ENCODE measurements around the gene MAP3K15. TPM values are rescaled to one million over a fixed set of nuclear protein-coding genes. Genes with fewer than 3 reads are reported as not detected.

Gene MAP3K15
- total RNA-seq, 1 experiment from 2014 or later = 1.2 TPM

GRCh38 chrX:19532709-19533108 lies 17.4 kb upstream of the MAP3K15 start:
- Histone ChIP-seq H3K9ac (ENCODE audit: extremely low read depth, insufficient read length, low read length) (no peak overlapping the region), H3K27ac (ENCODE audit: insufficient read length, low read depth, low read length) (no peak overlapping the region), H3K23ac (ENCODE audit: insufficient read length, low read depth, low read length) (no peak overlapping the region), H2BK12ac (ENCODE audit: insufficient read length, low read depth, low read length) (no peak overlapping the region), H3K4ac (ENCODE audit: low read depth, low read length) (no peak overlapping the region), H2BK20ac (ENCODE audit: low read depth, low read length, poor library complexity, severe bottlenecking) (no peak overlapping the region), H3K27me3 (ENCODE audit: insufficient read depth, low read length) (no peaks in the 10 kb centered on the region), H3K9me3 (ENCODE audit: control insufficient read depth, low read depth, low read length) (peaks cover 18% of the 10 kb centered on the region), H3K23me2 (ENCODE audit: insufficient read length, low read depth, low read length, poor library complexity, severe bottlenecking) (no peaks in the 10 kb centered on the region), H3K79me2 (ENCODE audit: insufficient read depth, low read length) (no peaks in the 10 kb centered on the region), H2AK5ac (ENCODE audit: insufficient read length, low read length) (no peak overlapping the region), H4K8ac (replicated peaks; ENCODE audit: insufficient read length, low read depth, low read length) (no peak overlapping the region), H3K79me1 (ENCODE audit: insufficient read depth, low read depth, low read length, poor library complexity, severe bottlenecking) (no peaks in the 10 kb centered on the region), H2BK5ac (ENCODE audit: insufficient read length, low read length) (no peak overlapping the region), H4K5ac (ENCODE audit: insufficient read length, low read depth, low read length) (no peak overlapping the region), H3K4me1 (ENCODE audit: insufficient read depth, low read length) (no peaks in the 10 kb centered on the region), H2BK15ac (ENCODE audit: low read depth, low read length) (no peak overlapping the region), H2AFZ (ENCODE audit: low read length) (no peak overlapping the region), H2BK120ac (ENCODE audit: low read depth, low read length, poor library complexity, severe bottlenecking) (no peak overlapping the region), H3T11ph (ENCODE audit: low read length) (no peak overlapping the region), H4K91ac (ENCODE audit: insufficient read length, low read depth, low read length) (no peak overlapping the region), H4K20me1 (ENCODE audit: control insufficient read depth, insufficient read depth, insufficient read length) (no peaks in the 10 kb centered on the region), H3K18ac (ENCODE audit: insufficient read length, low read depth, low read length) (no peak overlapping the region), H3K4me2 (ENCODE audit: insufficient read depth, insufficient read length, low read length) (no peak overlapping the region), H3K14ac (ENCODE audit: insufficient read depth, low read length) (no peak overlapping the region), H3K56ac (ENCODE audit: insufficient read length, low read depth, low read length) (no peak overlapping the region)
- no CpG with 5 or more reads among the region's 8 CpGs for WGBS (ENCODE audit: extremely low coverage, insufficient read length, low lambda C conversion rate)
- 0 out of 4 replicates have a peak, but pooled peaks cover 0 to 3% of the 10 kb centered on the region in 2 experiments for H3K4me1 Mint-ChIP-seq
- peaks cover 3% of the 10 kb centered on the region for H3K27me3 Mint-ChIP-seq (ENCODE audit: low read depth)
- DNase-seq = no peak
- H3K9me3 Mint-ChIP-seq = peaks cover 57 to 68% of the 10 kb centered on the region in 2 experiments
- no peak overlapping the region for H3K4me3 Mint-ChIP-seq
- TF ChIP-seq CTCF (conservative IDR thresholded peaks at IDR 0.05) = no peak
- H3K36me3 Mint-ChIP-seq (ENCODE audit: insufficient read depth in 1 of 3, low read depth in 3 of 3) = peaks cover 4 to 6% (median 4%) of the 10 kb centered on the region in 3 experiments; a peak in 5 of 7 replicates
- H3K27ac Mint-ChIP-seq = no peak overlapping the region
